ENCODE data around the gene EPB41L2.

The EPB41L2 gene

DNA sequence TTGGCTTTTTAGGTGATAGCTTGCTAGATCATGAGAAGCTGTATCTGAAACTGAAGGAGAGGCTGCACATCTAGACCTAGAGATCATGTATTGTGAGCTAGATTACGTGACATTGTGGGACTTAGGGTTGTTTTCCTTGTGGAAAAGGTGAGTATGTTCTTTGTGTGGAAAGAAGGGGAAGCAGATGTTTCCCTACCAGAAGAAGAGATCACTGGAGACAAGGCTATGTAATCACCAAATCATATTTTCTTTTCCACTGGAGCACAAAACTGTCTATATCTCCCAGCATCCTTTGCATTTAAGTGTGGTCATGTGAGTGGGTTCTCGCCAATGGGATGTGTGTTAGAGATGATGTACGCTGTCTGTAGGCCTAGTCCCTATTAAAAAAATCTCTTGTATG lies 7.0 kb upstream of the EPB41L2 start:
- FAIRE-seq: no peak
- no peak for DNase-seq (ENCODE audit: insufficient read length, low spot score)
- no peak for TF ChIP-seq POLR2A (IDR thresholded peaks at IDR 0.05; ENCODE audit: low read depth, low read length)

DNA sequence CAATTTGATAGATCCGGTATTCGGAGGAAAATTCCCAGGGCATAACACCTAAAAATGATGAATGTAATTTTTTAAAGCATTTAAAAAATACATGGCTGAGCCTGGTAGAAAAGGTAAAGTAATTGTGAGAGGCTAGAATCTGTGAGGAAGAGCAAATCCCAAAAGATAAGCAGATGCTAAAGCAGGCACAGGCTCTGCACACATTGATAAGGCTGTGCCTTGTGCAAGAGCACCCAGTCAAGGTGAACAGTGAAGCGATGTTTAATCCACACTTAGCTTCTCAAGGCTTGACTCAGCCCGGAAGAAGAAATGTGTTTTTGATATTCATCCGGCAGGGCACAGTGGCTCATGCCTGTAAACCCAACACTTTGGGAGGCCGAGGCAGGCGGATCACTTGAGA lies 5.1 kb upstream of the EPB41L2 start:
- TF ChIP-seq POLR2A (IDR thresholded peaks at IDR 0.05; ENCODE audit: low read depth, low read length): no peak
- FAIRE-seq (no peak), DNase-seq (ENCODE audit: insufficient read length, low spot score) (no peak)

DNA sequence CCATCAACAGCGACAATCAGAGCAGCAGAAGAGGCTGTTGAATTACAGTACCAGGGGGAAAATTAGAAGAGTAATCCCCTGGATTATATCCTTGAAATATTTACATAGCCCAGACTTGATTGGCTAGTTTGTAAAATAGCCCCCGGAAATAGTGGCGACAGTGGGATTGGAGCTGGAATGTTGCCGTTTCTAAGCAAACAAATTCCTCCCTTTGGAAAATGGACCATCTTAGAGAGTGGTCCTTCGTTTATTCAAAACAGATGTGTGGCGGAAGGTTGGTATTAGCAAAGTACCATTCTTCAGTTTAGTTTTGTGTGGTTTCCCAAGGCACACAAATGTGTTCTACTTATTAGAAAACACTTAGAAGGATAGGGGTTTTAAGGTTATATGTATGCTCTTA lies 4.5 kb upstream of the EPB41L2 start:
- DNase-seq (ENCODE audit: insufficient read length, low spot score): no peak
- no peak for TF ChIP-seq POLR2A (IDR thresholded peaks at IDR 0.05; ENCODE audit: low read depth, low read length)
- no peak for FAIRE-seq

DNA sequence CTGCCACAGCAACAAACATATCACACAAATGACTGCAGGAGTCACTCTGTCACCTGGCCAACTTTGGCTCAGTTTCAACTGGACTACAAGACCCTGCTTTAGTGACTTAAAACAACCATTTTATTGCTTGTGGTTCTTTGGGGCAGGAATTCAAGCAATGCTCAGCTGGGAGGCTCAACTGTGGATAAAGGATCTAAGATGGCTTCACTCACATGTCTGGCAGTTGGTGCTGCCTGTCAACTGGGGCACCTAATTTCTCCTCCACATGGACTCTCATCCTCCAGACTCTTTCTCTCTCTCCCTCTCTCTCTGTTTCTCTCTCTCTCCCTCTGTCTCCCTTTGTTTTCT lies 2.8 kb upstream of the EPB41L2 start:
- FAIRE-seq: no peak

DNA sequence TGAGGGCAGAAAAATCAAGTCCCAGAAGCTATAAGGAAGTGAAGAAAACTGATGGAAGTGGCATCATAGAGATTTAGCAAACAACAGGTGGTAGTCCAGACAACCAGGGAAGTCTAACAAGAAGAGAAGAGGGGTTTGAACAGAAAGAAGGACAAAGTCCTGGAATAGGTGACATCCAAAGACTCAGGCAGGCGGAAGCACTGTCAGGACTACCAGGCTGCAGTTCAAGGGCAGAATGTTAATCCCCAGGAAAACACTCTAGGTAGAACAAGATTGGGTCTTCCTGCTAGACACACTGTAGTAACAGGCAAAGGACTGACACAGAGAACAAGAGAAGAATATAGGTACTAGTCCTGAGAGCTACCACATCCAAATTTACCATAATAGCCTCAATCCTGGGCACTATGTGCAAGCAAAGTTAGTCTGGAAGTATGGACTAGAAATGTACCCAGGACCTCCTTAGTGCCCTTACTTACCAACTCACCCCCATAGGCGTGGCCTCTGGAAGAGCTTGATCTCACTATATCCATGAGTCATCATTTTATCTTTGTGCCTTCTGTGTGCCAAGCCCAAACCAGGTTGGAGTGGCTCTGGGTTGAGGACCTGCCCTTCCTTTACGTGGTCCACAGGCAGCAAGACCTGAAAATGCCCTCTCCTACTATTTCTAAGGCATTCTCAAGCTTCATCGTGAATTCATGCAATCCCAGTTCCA lies 2.2 kb upstream of the EPB41L2 start:
- DNase-seq (ENCODE audit: insufficient read length, low spot score) (peak; percentile 5), FAIRE-seq (no peak)
- no peak for TF ChIP-seq POLR2A (IDR thresholded peaks at IDR 0.05; ENCODE audit: low read depth, low read length)

More for the DNA sequence above, 2.8 kb upstream of the EPB41L2 start:
- no peak for TF ChIP-seq POLR2A (IDR thresholded peaks at IDR 0.05; ENCODE audit: low read depth, low read length)
- DNase-seq (ENCODE audit: insufficient read length, low spot score): no peak

DNA sequence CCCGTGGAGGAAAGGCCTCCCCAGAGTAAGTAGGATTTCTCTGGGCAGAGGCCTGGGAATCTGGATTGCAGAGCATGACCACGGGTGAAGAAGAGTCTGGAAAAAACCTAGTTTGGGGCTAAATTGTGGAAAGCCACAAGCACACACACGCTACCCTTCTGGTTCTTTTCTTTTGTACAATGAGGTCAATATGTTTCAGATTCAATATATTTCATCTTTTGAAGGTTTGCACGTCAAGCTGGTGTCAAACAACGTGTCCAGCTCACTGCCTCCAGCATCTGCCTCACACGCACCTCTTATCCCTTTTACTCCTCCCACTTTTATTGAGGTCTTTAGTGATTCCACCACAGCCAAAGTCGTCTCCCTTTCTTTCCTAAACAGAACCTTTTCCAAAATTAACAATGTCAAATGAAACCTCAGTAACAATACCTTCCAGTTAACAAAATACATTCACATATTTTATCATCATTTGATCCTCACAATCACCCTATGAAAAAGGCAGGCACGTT lies 773 bp upstream of the EPB41L2 start:
- FAIRE-seq: no peak
- DNase-seq (ENCODE audit: insufficient read length, low spot score): no peak
- no peak for TF ChIP-seq POLR2A (IDR thresholded peaks at IDR 0.05; ENCODE audit: low read depth, low read length)

DNA sequence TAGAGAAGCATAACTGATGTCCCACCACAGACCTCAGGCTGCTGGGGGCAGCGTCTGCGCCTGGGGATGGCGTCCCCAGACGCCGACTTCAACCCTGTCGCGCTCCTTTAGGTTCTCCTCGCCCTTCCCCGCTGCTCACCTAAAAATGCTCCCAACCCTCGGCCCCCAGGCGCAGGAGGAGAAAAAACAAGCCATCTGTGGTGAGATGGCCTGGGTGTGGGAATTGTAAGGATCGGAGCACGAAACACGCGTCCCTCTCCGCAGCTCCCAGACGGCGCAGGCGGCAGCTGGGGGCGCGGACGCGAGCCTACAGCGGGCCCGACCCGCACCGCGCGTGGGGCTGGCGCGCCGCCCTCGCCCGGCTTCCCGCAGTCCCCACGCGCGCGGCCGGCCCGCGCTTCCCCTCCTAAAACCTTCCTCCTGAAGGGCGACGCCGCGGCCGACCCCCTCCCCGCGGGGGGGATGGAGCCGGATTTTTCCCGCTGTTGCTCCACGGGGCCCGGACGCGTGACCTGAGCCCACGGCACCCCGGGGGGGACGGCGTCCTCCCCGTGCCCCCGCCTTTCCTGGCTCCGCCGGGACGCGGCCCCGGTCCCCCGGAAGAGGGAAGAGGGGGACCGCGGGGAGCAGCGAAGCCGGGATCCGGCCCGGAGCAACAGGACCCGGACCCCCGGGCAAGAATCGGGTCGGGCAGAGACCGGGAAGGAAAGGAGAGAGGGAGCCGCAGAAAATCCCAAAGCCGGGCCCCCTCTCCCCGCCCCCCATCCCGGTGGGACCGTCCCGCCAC lies 611 bp downstream of the EPB41L2 start:
- FAIRE-seq (no peak), DNase-seq (ENCODE audit: insufficient read length, low spot score) (peak; percentile 13)
- TF ChIP-seq POLR2A (IDR thresholded peaks at IDR 0.05; ENCODE audit: low read depth, low read length): no peak

DNA sequence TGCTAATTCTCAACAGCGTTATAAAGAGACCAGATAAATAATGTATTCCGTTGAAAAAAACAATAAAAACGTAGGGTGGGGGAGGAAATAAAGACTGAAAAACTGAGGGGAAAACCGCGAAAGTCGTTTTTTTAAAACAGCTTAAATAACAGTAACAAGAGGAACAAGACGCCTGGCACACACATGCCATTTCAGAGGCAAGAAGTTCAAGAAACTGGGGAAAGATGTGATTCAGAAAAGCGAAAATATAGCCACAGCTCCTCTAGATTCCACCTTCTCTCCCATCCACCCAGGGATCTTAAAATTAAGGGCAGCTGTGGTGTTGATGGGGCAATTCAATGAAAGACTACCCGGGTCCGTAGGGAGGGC lies 1.3 kb downstream of the EPB41L2 start:
- TF ChIP-seq POLR2A (IDR thresholded peaks at IDR 0.05; ENCODE audit: low read depth, low read length): no peak
- no peak for FAIRE-seq
- DNase-seq (ENCODE audit: insufficient read length, low spot score): no peak

DNA sequence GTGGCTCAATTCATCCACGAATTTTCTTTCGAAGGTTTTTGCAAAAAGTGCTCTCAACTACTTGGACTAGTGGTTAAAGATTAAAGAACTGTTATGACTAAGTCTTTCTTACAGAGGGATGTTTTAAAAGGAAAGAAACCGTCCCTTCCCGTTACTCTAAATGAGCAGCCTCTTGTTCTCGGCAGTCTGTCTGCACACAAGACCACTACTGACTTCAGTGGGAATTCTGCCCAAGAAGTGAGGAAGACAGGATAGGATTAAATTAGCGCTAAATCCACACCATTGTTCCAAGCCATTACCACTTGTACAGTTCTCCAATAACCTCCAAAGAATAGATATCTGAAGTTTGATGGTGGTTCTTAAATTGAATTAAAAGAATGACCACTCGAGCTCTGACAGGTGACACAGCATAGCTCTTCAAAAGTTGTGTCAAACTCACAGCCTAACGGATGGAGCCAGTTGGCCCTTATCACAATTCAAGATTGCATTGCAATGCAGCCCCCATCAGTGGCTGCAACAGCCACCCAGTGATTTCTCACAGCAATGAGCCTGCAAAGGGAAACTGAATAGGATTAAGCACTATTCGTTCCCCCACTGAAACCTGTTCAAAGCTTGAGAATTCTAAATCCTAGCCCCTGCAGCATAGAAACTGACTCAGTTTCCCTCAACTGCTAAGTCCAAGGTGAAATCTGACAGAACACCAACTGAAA lies 1.8 kb downstream of the EPB41L2 start:
- DNase-seq (ENCODE audit: insufficient read length, low spot score): no peak
- no peak for FAIRE-seq

DNA sequence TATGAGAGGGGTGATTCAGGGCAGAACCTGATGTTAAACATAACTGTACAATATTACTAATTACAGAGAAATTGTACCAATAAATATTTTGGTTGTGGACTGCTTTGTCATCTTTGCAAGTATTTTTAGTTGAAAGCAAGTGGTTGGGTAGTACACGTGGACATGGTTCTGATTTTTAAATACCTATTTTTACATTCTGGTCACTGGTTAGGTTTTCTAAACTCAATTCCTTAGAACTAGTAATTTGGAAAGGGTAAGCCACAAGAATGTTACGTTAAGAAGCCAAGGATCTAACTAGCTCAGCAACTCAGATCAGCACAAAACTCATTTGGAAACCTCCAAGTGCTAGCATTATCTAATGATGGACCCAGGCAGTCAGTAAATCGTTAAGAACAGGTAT lies 2.7 kb downstream of the EPB41L2 start:
- FAIRE-seq (no peak), DNase-seq (ENCODE audit: insufficient read length, low spot score) (no peak)
- TF ChIP-seq POLR2A (IDR thresholded peaks at IDR 0.05; ENCODE audit: low read depth, low read length): no peak

More for the DNA sequence above, 1.8 kb downstream of the EPB41L2 start:
- TF ChIP-seq POLR2A (IDR thresholded peaks at IDR 0.05; ENCODE audit: low read depth, low read length): no peak

DNA sequence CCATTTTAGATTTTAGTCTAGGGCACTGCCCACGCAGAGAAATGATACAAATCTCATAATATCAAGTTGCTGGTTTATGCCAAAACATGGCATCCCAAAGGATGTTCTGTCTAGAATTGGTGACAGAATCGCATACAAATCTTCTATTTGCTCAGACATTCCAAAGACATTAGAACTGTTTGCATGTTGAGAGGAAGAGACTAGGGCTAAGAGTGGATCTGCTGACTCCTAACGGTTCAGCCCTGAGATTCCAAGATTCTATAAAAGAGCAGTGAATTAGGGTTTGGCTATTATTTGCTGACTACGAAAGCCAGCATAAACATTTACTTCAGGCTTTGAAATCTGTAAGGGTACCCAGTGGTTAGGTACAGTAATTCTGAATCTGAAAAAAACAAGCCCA lies 3.6 kb downstream of the EPB41L2 start:
- FAIRE-seq (no peak), DNase-seq (ENCODE audit: insufficient read length, low spot score) (no peak)
- TF ChIP-seq POLR2A (IDR thresholded peaks at IDR 0.05; ENCODE audit: low read depth, low read length): no peak

DNA sequence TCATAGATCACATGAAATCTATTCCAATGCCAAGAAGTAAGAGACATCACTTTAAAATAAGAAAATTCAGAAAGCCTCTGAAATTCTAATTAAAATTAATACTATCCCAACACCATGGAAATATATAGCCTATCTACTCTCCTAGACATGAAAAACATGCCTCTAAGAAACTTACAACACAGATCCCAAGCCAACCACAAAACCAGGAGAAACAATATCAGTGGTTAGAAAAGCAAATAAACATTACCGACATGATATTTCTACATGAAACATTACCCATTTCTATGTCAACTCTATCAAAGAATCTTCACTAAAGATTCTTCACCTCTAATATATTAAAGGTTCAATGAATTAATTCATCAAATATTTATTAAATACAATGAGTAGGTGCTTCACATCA lies 4.8 kb downstream of the EPB41L2 start:
- TF ChIP-seq POLR2A (IDR thresholded peaks at IDR 0.05; ENCODE audit: low read depth, low read length): no peak
- FAIRE-seq: no peak
- no peak for DNase-seq (ENCODE audit: insufficient read length, low spot score)

DNA sequence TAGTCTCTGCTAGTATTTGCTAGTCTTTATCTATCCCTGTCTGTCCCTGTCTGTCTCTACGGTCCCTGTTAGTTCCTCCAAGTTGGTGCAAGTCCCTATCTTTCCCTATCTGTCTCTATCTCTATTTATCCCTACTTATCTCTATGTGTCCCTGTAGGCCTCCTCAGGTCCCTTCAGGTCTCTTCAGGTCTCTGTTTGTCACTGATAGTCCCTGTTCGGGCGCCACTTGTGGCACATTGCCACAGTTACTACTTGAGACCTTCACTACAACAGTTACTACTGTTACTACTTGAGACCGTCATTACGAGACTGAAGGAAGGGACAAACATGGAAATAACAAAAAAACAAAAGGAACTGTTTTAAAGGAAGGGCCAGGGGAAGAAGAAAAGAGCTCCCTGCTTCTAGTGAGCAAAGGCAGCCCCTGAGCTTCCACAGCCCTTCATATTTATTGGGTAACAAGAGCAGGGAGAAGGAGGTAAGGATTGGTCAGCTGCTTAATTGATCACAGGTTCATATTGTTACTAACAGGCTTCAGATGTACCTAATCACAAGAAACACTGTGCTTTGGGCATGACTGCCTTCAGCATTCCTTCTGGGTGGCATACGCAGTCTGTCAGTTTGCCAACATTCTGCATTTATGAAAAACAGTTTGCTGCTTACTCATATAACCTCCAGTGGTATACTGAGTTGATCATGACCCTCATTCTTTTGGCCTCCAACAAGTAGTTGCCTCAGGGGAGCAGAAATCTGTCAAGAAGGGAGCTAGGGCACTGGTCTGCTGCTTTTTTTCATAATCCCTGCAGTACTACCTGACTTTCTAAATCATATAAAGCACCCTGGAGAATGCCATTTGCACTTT lies 8.4 kb downstream of the EPB41L2 start:
- no peak for TF ChIP-seq POLR2A (IDR thresholded peaks at IDR 0.05; ENCODE audit: low read depth, low read length)

More for the DNA sequence above, 8.4 kb downstream of the EPB41L2 start:
- FAIRE-seq: no peak
- DNase-seq (ENCODE audit: insufficient read length, low spot score): no peak
